Natural killer cell (primary cell): ENCODE results near the gene SCAPER. TPM values are rescaled to one million over a fixed set of nuclear protein-coding genes. Genes with fewer than 3 reads are reported as not detected.
A peak's percentile ranks its signal among the peaks of the same experiment; 100 is the strongest.
"Not testable (repeated sequence)": the region's sequence is repeated elsewhere in the genome, so short reads cannot be mapped to it uniquely, and the experiment has no call there.

Experiments
- ATAC-seq, 3 donors: fragments of 150-1000 bp in 2 of 3; fragments of 200-7000 bp in 1 of 3; cut with Tn5 transposase; 1 replicate in 1 of 3; 2 replicates in 2 of 3; pipeline ENCODE4 v1.10.0; 2021; ENCODE audit warnings: mild to moderate bottlenecking in 2 of 3, moderate library complexity in 2 of 3
- DNase-seq, 2 donors: peaks; one replicate each; pipeline versions ENCODE4 v3.0.0 to v3.0.0-alpha.2; 2013 to 2021; ENCODE audit warnings: mixed read lengths in 1 of 2
- H3K27ac ChIP-seq: one replicate; pipeline ENCODE4 v1.5.1; 2013; ENCODE audit warnings: mild to moderate bottlenecking, low read length
- H3K27me3 ChIP-seq: one replicate; pipeline ENCODE4 v1.6.1; 2013; ENCODE audit warnings: low read length; ENCODE audit not compliant: control insufficient read depth, insufficient read depth
- H3K36me3 ChIP-seq: one replicate; pipeline ENCODE4 v1.6.1; 2013; ENCODE audit warnings: low read length; ENCODE audit not compliant: control insufficient read depth, insufficient read depth
- H3K4me1 ChIP-seq: one replicate; pipeline ENCODE4 v1.6.1; 2013; ENCODE audit warnings: low read length; ENCODE audit not compliant: control insufficient read depth, insufficient read depth
- H3K4me3 ChIP-seq: one replicate; pipeline ENCODE4 v1.5.1; 2013; ENCODE audit warnings: low read length
- H3K9me3 ChIP-seq: one replicate; pipeline ENCODE4 v1.6.1; 2013; ENCODE audit warnings: low read length; ENCODE audit not compliant: control insufficient read depth, insufficient read depth
- H3K27ac Mint-ChIP-seq, 2 donors: one replicate each; pipeline ENCODE4 v1.8.0; 2022; ENCODE audit warnings: mild to moderate bottlenecking in 2 of 2, mixed read lengths in 2 of 2, moderate library complexity in 1 of 2
- H3K27me3 Mint-ChIP-seq, 2 donors: one replicate each; pipeline ENCODE4 v1.8.0; 2022; ENCODE audit warnings: low read depth in 2 of 2, mixed read lengths in 2 of 2
- H3K36me3 Mint-ChIP-seq: one replicate; pipeline ENCODE4 v1.8.0; 2022; ENCODE audit warnings: mixed read lengths
- H3K4me1 Mint-ChIP-seq, 2 donors: one replicate each; pipeline ENCODE4 v1.8.0; 2022; ENCODE audit warnings: mixed read lengths in 2 of 2
- H3K4me3 Mint-ChIP-seq: one replicate; pipeline ENCODE4 v1.8.0; 2022; ENCODE audit warnings: mild to moderate bottlenecking, moderate library complexity, mixed read lengths
- H3K9me3 Mint-ChIP-seq, 2 donors: one replicate each; pipeline ENCODE4 v1.8.0; 2022; ENCODE audit warnings: mixed read lengths in 2 of 2
- CTCF ChIP-seq: fragments of 200-600 bp; IDR thresholded peaks from one replicate; pipeline ENCODE4 v1.8.0; 2022; ENCODE audit warnings: antibody characterized with exemption
- WGBS: methylation state at CpG from one replicate; pipeline ENCODE4 v1.1.7; 2013; ENCODE audit warnings: missing lambda C conversion rate; ENCODE audit not compliant: insufficient coverage; 5-methylcytosine and 5-hydroxymethylcytosine counted together
- intact Hi-C: fragments of 100-400 bp; cut with micrococcal nuclease; formaldehyde crosslinking; loops from one replicate; pipeline ENCODE4 v1.14.2; 2022
- total RNA-seq, 4 donors: library from RNA; stranded (reverse); fragments of 120-200 nt in 1 of 4; gene quantifications; one replicate each; pipeline versions ENCODE4 v1.2.3 to v1.2.4, GENCODE V29; 2013 to 2022

SCAPER gene
- total RNA-seq, 3 donors from 2014 or later (not counting 1 experiment from before 2014, with no cell fraction given) = 48.1 to 53.6 (median 51.8) TPM

- Mint-ChIP-seq H3K9me3 (peaks cover 2 to 8% of the 10 kb centered on the region in 2 donors), H3K27me3 (no peaks in the 10 kb centered on the region), H3K4me3 (no peak overlapping the region), H3K4me1 (peaks cover 22 to 29% of the 10 kb centered on the region in 2 donors), H3K27ac (no peak overlapping the region), H3K36me3 (peaks cover 25% of the 10 kb centered on the region)
- no peaks in the 10 kb centered on the region for H3K27me3 ChIP-seq
- no peak for TF ChIP-seq CTCF
- no peak overlapping the region for H3K4me3 ChIP-seq
- H3K4me1 ChIP-seq = peaks cover 3% of the 10 kb centered on the region
- no peak overlapping the region for H3K27ac ChIP-seq
- DNase-seq = no peak
- intact Hi-C loops = no loop called here
- no peak for ATAC-seq
- no peaks in the 10 kb centered on the region for H3K36me3 ChIP-seq
- no peaks in the 10 kb centered on the region for H3K9me3 ChIP-seq
Measured at GRCh38 chr15:76718863-76719262, 186.3 kb downstream of the SCAPER start.

- Histone ChIP-seq H3K36me3 (no peaks in the 10 kb centered on the region), H3K27ac (no peak overlapping the region), H3K4me1 (peaks cover 3% of the 10 kb centered on the region), H3K9me3 (no peaks in the 10 kb centered on the region), H3K4me3 (no peak overlapping the region), H3K27me3 (no peaks in the 10 kb centered on the region)
- Mint-ChIP-seq H3K9me3 (peaks cover 2 to 8% of the 10 kb centered on the region in 2 donors), H3K27me3 (no peaks in the 10 kb centered on the region), H3K27ac (peak overlapping the region; percentile 70 to 76), H3K4me1 (peaks cover 39% of the 10 kb centered on the region in 2 donors), H3K36me3 (peaks cover 19% of the 10 kb centered on the region), H3K4me3 (no peak overlapping the region)
- no peak for DNase-seq
- TF ChIP-seq CTCF = no peak
- 66% methylated on average over 4 of the region's 4 CpGs for WGBS
- intact Hi-C loops = no loop called here
- ATAC-seq = peak; percentile 21 to 88 (median 52)
Measured at GRCh38 chr15:76714950-76715349, 190.2 kb downstream of the SCAPER start.

GRCh38 chr15:76711351-76711827, 193.8 kb downstream of the SCAPER start:
- no peak overlapping the region for H3K27ac ChIP-seq
- H3K27me3 ChIP-seq = no peaks in the 10 kb centered on the region
- no peaks in the 10 kb centered on the region for H3K9me3 ChIP-seq
- H3K4me3 ChIP-seq = no peak overlapping the region
- no peaks in the 10 kb centered on the region for H3K36me3 ChIP-seq
- peaks cover 7% of the 10 kb centered on the region for H3K36me3 Mint-ChIP-seq
- ATAC-seq = no peak
- H3K9me3 Mint-ChIP-seq = peaks cover under 1 to 4% of the 10 kb centered on the region in 2 donors
- H3K4me3 Mint-ChIP-seq = peak overlapping the region; percentile 49
- intact Hi-C loops = no loop called here
- peaks cover 3% of the 10 kb centered on the region for H3K4me1 ChIP-seq
- no peak overlapping the region for H3K27ac Mint-ChIP-seq
- H3K27me3 Mint-ChIP-seq = no peaks in the 10 kb centered on the region
- no peak for TF ChIP-seq CTCF
- DNase-seq = no peak
- WGBS = no CpG with 5 or more reads among the region's 2 CpGs
- peaks cover 39% of the 10 kb centered on the region in 2 donors for H3K4me1 Mint-ChIP-seq

GRCh38 chr15:76704032-76704431, 201.1 kb downstream of the SCAPER start:
- DNase-seq, H3K27me3 Mint-ChIP-seq, H3K36me3 Mint-ChIP-seq, H3K36me3 ChIP-seq, H3K27ac ChIP-seq, H3K4me3 ChIP-seq, H3K4me3 Mint-ChIP-seq, H3K4me1 ChIP-seq, H3K27me3 ChIP-seq, H3K9me3 Mint-ChIP-seq, intact Hi-C loops, H3K9me3 ChIP-seq, H3K27ac Mint-ChIP-seq, ATAC-seq: not testable (repeated sequence)
- 90% methylated on average over 1 of the region's 1 CpG for WGBS
- peaks cover 6 to 12% of the 10 kb centered on the region in 2 donors for H3K4me1 Mint-ChIP-seq
